Measurements from ENCODE around the gene C16orf86. TPM values are rescaled to one million over a fixed set of nuclear protein-coding genes. Genes with fewer than 3 reads are reported as not detected.

C16orf86 gene
- polyA plus RNA-seq, 1 of the 3 experiments (the other 2 are of a cell fraction), result 4.3 TPM

GRCh38 chr16:67628216-67628615, 38.4 kb upstream of the C16orf86 start:
- no peak overlapping the region for H3K9ac ChIP-seq
- TF ChIP-seq EZH2phosphoT487 (IDR thresholded peaks at IDR 0.05; ENCODE audit: borderline replicate concordance, low read depth), result no peak
- TF ChIP-seq ELF1 (IDR thresholded peaks at IDR 0.05), result no peak
- no peak for TF ChIP-seq GABPA (IDR thresholded peaks at IDR 0.05; ENCODE audit: low read depth)
- TF ChIP-seq FOSL2 (IDR thresholded peaks at IDR 0.05; ENCODE audit: borderline replicate concordance, low read depth), result no peak
- no peak for TF ChIP-seq TAF1 (IDR thresholded peaks at IDR 0.05; ENCODE audit: borderline replicate concordance, low read depth, low read length)
- TF ChIP-seq EP300 (IDR thresholded peaks at IDR 0.05; ENCODE audit: borderline replicate concordance in 1 of 2, low read depth in 1 of 2, low read length in 1 of 2), result no peak
- TF ChIP-seq RCOR1 (IDR thresholded peaks at IDR 0.05; ENCODE audit: low read length), result no peak
- no peak for TF ChIP-seq POLR2AphosphoS5 (IDR thresholded peaks at IDR 0.05; ENCODE audit: low read depth, low read length)
- H3K9me2 ChIP-seq, result no peaks in the 10 kb centered on the region
- no peak overlapping the region for H3K4me2 ChIP-seq
- no peak overlapping the region for H3K27ac ChIP-seq (ENCODE audit: low read depth in 2 of 2, low read length in 1 of 2)
- H3K27me3 ChIP-seq (ENCODE audit: insufficient read depth), result no peaks in the 10 kb centered on the region
- no peak overlapping the region for H3K4me3 ChIP-seq (ENCODE audit: low read depth in 2 of 2, low read length in 1 of 2)
- ChIA-PET CTCF (no interaction called here), POLR2A (interaction anchor here (1.1 kb wide), 1 partner anchor 139 kb away, joined by 4 read pairs; no protein-coding TSS in a partner anchor)
- H2AFZ ChIP-seq (ENCODE audit: low read depth), result no peak overlapping the region
- H3K9me3 ChIP-seq, result no peaks in the 10 kb centered on the region
- peaks cover 3% of the 10 kb centered on the region; the same call in 1 of the 2 replicates for H3K79me2 ChIP-seq (ENCODE audit: insufficient read depth)
- no peaks in the 10 kb centered on the region for H3K4me1 ChIP-seq (ENCODE audit: control insufficient read depth in 1 of 2, insufficient read depth in 2 of 2, low read depth in 1 of 2, low read length in 1 of 2)
- H3F3A ChIP-seq (replicated peaks; ENCODE audit: insufficient read depth), result peaks cover 4% of the 10 kb centered on the region
- WGBS (ENCODE audit: low lambda C conversion rate), result 92% methylated on average over 10 of the region's 14 CpGs
- DNase-seq, result no peak
- H4K20me1 ChIP-seq (ENCODE audit: insufficient read depth), result no peaks in the 10 kb centered on the region
- peaks cover 34 to 48% of the 10 kb centered on the region in 2 experiments for H3K36me3 ChIP-seq (replicated peaks in 1 of 2; ENCODE audit: control insufficient read depth in 1 of 2, insufficient read depth in 2 of 2, low read length in 1 of 2)

DNA sequence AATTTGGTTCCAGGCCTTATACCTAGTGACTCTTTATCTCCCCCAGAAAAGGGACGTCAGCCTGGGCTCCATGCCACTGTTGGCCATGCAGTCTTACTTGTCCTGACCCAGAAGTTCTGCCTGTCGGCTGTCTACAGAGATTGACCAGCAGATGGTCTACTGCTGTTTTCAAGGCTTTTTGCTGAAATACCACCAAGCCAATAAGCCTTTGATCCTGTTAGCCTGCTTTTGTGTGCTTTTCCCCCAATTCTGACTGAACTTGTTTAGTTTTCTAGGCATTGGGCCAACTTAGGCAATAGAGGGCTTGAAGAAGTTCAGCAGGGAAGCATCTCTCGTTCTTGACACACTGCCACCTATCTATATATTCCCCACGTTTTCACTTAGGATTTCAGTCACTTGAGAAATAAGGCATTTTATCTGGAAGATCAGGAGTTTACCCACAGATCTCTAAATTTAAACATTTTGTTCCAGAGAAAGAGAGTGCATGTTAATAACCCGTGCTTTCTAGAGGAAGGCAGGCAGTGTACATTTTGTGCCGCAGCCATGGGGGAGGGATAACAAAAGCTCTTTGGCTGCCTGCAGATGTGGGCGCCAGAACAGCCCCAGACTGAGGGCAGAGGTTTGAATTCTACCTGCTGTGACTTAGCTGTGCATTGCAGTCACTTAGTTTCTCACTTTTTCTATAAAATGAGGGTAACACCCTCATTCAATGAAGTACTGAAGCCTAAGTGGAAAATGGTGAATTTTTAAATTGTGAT, 34.0 kb upstream of the C16orf86 start:
- no peak for DNase-seq
- TF ChIP-seq FOSL2 (IDR thresholded peaks at IDR 0.05; ENCODE audit: borderline replicate concordance, low read depth) (no peak), TAF1 (IDR thresholded peaks at IDR 0.05; ENCODE audit: borderline replicate concordance, low read depth, low read length) (no peak), NFIC (IDR thresholded peaks at IDR 0.05; ENCODE audit: borderline replicate concordance) (no peak), JUND (IDR thresholded peaks at IDR 0.05) (no peak), RCOR1 (IDR thresholded peaks at IDR 0.05; ENCODE audit: low read length) (no peak), YY1 (IDR thresholded peaks at IDR 0.05; ENCODE audit: low read depth) (no peak), GABPA (IDR thresholded peaks at IDR 0.05; ENCODE audit: low read depth) (no peak), GATA2 (CRISPR knock-in tag; IDR thresholded peaks at IDR 0.05) (no peak)
- TF ChIP-seq, protein P1, sequence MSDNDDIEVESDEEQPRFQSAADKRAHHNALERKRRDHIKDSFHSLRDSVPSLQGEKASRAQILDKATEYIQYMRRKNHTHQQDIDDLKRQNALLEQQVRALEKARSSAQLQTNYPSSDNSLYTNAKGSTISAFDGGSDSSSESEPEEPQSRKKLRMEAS (IDR thresholded peaks at IDR 0.05; ENCODE audit: low read depth), result no peak

More for the DNA sequence above, 34.0 kb upstream of the C16orf86 start:
- 85% methylated on average over 7 of the region's 7 CpGs for WGBS (ENCODE audit: low lambda C conversion rate)
- Histone ChIP-seq H3K9ac (no peak overlapping the region), H3K4me3 (ENCODE audit: low read depth in 2 of 2, low read length in 1 of 2) (no peak overlapping the region), H3K9me2 (no peaks in the 10 kb centered on the region), H3K9me3 (no peaks in the 10 kb centered on the region), H2AFZ (ENCODE audit: low read depth) (no peak overlapping the region), H3K36me3 (replicated peaks in 1 of 2; ENCODE audit: control insufficient read depth in 1 of 2, insufficient read depth in 2 of 2, low read length in 1 of 2) (peaks cover 39 to 41% of the 10 kb centered on the region in 2 experiments), H3F3A (replicated peaks; ENCODE audit: insufficient read depth) (peaks cover 8% of the 10 kb centered on the region), H3K79me2 (ENCODE audit: insufficient read depth) (peaks cover 3% of the 10 kb centered on the region; the same call in 1 of the 2 replicates), H3K27me3 (ENCODE audit: insufficient read depth) (no peaks in the 10 kb centered on the region), H3K4me1 (ENCODE audit: control insufficient read depth in 1 of 2, insufficient read depth in 2 of 2, low read depth in 1 of 2, low read length in 1 of 2) (no peaks in the 10 kb centered on the region), H4K20me1 (ENCODE audit: insufficient read depth) (no peaks in the 10 kb centered on the region), H3K4me2 (no peak overlapping the region), H3K27ac (ENCODE audit: low read depth in 2 of 2, low read length in 1 of 2) (no peak overlapping the region)
- POLR2A ChIA-PET, result no interaction called here
- CTCF ChIA-PET, result interaction anchor here (1.1 to 3.2 kb wide), 6 partner anchors 12 to 310 kb away, joined by 3 to 18 read pairs (median 5); partner anchors contain the start of gene CARMIL2
